A549 treated with DMSO at 1 μM for 4 hours (cell line): ENCODE data around the gene CENPI. TPM values are rescaled to one million over a fixed set of nuclear protein-coding genes. Genes with fewer than 3 reads are reported as not detected.

ENCODE experiments used
- total RNA-seq: library from RNA; stranded (reverse); fragments of 200-300 nt; extraction: Qiagen RNA extraction; gene quantifications from 5 replicates; pipeline ENCODE4 v1.2.3, GENCODE V29; 2022; ENCODE audit warnings: low read depth

CENPI gene, protein sequence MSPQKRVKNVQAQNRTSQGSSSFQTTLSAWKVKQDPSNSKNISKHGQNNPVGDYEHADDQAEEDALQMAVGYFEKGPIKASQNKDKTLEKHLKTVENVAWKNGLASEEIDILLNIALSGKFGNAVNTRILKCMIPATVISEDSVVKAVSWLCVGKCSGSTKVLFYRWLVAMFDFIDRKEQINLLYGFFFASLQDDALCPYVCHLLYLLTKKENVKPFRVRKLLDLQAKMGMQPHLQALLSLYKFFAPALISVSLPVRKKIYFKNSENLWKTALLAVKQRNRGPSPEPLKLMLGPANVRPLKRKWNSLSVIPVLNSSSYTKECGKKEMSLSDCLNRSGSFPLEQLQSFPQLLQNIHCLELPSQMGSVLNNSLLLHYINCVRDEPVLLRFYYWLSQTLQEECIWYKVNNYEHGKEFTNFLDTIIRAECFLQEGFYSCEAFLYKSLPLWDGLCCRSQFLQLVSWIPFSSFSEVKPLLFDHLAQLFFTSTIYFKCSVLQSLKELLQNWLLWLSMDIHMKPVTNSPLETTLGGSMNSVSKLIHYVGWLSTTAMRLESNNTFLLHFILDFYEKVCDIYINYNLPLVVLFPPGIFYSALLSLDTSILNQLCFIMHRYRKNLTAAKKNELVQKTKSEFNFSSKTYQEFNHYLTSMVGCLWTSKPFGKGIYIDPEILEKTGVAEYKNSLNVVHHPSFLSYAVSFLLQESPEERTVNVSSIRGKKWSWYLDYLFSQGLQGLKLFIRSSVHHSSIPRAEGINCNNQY
- 8.9 to 14.7 TPM (median 13.2 TPM) in 5 replicates for total RNA-seq

DNA sequence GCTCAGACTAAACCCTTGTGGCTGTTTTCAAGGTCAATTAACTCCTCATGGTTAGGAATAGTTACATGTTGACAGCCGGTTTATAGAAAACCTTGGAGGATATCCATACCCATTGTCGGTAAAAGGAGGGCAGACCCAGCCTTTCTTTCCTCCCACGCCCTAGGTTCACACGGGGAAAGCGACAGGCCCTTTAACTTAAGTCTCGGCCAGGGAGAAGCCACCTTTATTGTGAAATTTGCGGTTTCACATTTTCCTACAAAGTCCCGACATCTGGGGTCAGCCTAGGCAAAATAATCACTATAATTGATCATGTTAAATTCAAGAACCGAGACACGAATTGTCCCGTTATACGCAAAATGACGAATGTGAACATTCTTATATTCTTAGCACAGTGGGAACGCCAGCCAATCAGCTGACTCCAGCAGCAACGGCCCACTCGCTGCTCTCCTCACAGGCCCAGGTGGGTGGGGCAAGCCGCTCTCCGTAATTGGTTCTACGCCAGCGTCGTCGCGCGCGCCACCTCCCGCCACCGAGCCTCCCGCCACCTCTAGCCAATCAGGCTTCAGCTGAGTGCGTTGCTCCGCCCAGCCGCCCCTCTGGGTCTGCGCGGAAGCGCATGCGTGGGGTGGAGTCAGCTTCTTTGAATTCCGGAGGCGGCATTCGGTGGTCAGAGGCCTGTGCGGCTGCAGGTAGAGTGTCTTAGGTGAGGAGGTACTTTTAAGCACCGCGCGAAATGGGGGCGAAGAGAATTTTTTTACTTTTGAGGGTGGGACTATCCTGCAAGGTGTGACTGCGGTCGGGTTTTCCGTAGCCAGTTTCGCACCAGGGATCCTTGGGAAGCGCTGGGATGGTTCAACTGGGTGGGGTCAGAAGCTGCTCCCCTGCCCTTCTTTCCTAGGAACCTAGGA, at the start of gene CENPI:
Gene CENPI, plus strand, starts transcription at position 659 of the 908 bp plus-strand sequence. CDS start 2,867 bp downstream, outside the sequence.

DNA sequence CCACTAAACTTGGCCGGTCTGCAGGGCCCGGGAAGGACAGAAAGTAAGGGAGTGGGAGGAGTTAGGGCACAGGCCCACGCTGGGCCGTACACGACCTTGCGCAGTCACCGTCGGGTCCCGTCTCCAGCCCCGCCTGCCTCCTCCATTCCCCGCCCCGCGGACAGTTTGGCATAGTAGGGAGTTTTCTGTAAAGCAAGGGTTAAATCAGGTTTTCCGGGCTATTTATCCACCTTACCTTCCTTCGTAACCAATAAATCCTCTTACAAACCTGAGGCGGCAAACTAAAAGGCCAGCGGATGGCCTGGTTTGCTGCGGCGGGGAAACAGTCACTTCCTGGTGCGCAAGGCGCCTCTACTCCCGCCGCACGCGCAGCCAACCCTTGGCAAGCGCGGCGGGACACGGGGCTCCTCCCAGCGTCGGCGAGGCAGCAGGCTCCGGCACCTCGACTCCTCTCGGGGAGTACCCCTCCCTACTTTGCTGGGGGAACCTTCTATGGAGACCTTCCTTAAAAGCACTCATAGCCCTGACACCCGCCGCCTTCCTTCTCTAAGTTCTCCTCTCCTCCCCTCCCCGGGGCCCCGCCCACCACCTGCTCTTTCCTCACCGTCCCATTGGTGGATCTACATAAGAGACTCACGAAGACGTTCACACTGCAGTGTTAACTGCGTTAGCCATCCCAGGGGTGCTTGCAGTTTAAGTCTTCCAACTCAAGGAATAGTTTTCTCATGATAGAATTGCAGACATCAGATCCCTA, 46.3 kb upstream of the CENPI start, which contains the start of gene TRMT2B:
Gene TRMT2B, minus strand, starts transcription at position 563 of the 754 bp plus-strand sequence. CDS start 9,822 bp downstream, outside the sequence.

DNA sequence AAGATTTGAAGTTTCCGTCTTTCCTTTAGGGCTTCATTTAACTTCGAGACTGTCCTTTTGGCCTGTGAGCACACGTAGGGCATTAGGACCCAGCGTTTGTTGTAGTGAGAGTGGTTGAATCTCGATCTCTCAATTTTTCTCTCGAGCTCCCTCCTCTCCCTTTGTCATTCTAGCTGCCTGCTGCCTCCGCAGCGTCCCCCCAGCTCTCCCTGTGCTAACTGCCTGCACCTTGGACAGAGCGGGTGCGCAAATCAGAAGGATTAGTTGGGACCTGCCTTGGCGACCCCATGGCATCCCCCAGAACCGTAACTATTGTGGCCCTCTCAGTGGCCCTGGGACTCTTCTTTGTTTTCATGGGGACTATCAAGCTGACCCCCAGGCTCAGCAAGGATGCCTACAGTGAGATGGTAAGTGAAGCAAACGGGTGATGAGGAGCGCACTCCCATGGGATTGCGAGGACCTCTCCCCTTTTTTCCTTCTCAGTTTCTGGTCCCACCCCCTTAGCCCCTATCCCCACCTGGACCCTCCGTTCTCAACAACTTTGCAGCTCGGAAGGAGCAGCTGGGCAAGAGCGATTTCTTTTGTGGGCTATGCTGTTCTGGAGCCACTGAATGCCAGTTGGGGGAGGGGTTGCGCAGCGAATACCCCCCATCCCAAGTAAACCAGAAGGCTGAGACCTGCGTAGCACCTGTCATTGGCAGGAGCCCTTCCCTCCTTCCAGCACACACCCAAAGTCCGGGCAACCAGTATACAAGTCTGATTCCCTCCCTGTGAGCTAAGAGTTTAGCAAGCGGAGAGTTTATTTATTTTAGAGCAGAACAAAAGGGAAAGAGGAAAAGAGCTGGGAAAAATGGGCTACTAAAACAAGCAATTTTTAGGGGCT, 19.0 kb upstream of the CENPI start, which contains the start of gene TMEM35A:
Gene TMEM35A, plus strand, starts transcription at position 164 of the 883 bp plus-strand sequence. Its CDS starts 124 bp downstream, at position 288.

Other genes with a start within 250 kb of the CENPI start
- 0.10 to 0.17 TPM (median 0.11 TPM) in 3 of 5 replicates, not detected in the others for gene NOX1, start 223.8 kb upstream of the CENPI start, total RNA-seq
- gene XKRX, start 169.3 kb upstream of the CENPI start, total RNA-seq, result 0.17 to 0.29 TPM (median 0.25 TPM) in 5 replicates
- gene ARL13A, start 128.5 kb upstream of the CENPI start, total RNA-seq, result 0.07 to 0.29 TPM (median 0.15 TPM) in 3 of 5 replicates, not detected in the others
- 13.8 to 17.9 TPM (median 16.5 TPM) in 5 replicates for gene TRMT2B, start 46.1 kb upstream of the CENPI start, total RNA-seq
- not detected in 5 replicates for gene TMEM35A, start 19.3 kb upstream of the CENPI start, total RNA-seq
- gene DRP2, start 121.6 kb downstream of the CENPI start, total RNA-seq, result 0.09 to 0.34 TPM (median 0.25 TPM) in 5 replicates
- gene TAF7L, start 193.1 kb downstream of the CENPI start, total RNA-seq, result 0.08 to 0.15 TPM (median 0.13 TPM) in 5 replicates